OCI-LY7 (cell line): Measurements from ENCODE around the gene MYH6. TPM values are rescaled to one million over a fixed set of nuclear protein-coding genes. Genes with fewer than 3 reads are reported as not detected.

Experiments
- BruUV-seq: library from RNA; stranded (reverse); fragments of 400-500 nt; replicated peaks from 2 replicates; lab custom pipeline; 2021; lab: Mats Ljungman, UMichigan
- CTCF ChIA-PET: fragments of 300-600 bp; sonication (Branson Sonifier 250); formaldehyde crosslinking; loops from one replicate; lab custom pipeline; 2022; ENCODE audit warnings: antibody characterized with exemption; ENCODE audit not compliant: unreplicated experiment; lab: Charles Lee
- POLR2A ChIA-PET: fragments of 300-600 bp; sonication (Branson Sonifier 250); formaldehyde crosslinking; loops from one replicate; lab custom pipeline; 2022; ENCODE audit warnings: antibody characterized with exemption; lab: Charles Lee
- DNase-seq: peaks from one replicate; pipeline ENCODE4 v3.0.0-alpha.2; 2015; ENCODE audit warnings: low spot score
- H2AFZ ChIP-seq: fragments of 200-600 bp; sonication (generic), shearing (Covaris generic); 2 replicates; pipeline ENCODE4 v1.6.1; 2014; ENCODE audit warnings: mild to moderate bottlenecking, antibody characterized with exemption, low read length, moderate library complexity
- H3K27ac ChIP-seq: fragments of 200-600 bp; sonication (generic); 2 replicates; pipeline ENCODE4 v1.5.1; 2014; ENCODE audit warnings: mixed run types, low read depth, mild to moderate bottlenecking, moderate library complexity, low read length, inconsistent platforms; ENCODE audit not compliant: poor library complexity, severe bottlenecking
- H3K36me3 ChIP-seq: fragments of 200-600 bp; sonication (generic); 2 replicates; pipeline ENCODE4 v1.6.1; 2014; ENCODE audit warnings: mild to moderate bottlenecking, antibody characterized with exemption, low read length, moderate library complexity, mixed read lengths; ENCODE audit not compliant: insufficient read depth
- H3K4me1 ChIP-seq: fragments of 200-600 bp; sonication (generic); 2 replicates; pipeline ENCODE4 v1.5.1; 2014; ENCODE audit warnings: mild to moderate bottlenecking, low read length; ENCODE audit not compliant: insufficient read depth, poor library complexity, severe bottlenecking
- H3K4me2 ChIP-seq: fragments of 200-600 bp; sonication (generic); 2 replicates; pipeline ENCODE4 v1.6.1; 2014; ENCODE audit warnings: mild to moderate bottlenecking, low read length
- H3K4me3 ChIP-seq: fragments of 200-600 bp; sonication (generic); 2 replicates; pipeline ENCODE4 v1.5.1; 2014; ENCODE audit warnings: mild to moderate bottlenecking, low read depth, low read length; ENCODE audit not compliant: poor library complexity, severe bottlenecking
- H3K79me2 ChIP-seq: fragments of 200-600 bp; sonication (generic); 2 replicates; pipeline ENCODE4 v1.6.1; 2016; ENCODE audit warnings: low read depth, mild to moderate bottlenecking, low read length, moderate library complexity, mixed read lengths; ENCODE audit not compliant: insufficient read depth
- H3K9me2 ChIP-seq: fragments of 200-600 bp; sonication (generic); 2 replicates; pipeline ENCODE4 v1.6.1; 2016; ENCODE audit warnings: mild to moderate bottlenecking, low read length, mixed read lengths; ENCODE audit not compliant: insufficient read depth
- H3K9me3 ChIP-seq: fragments of 200-600 bp; sonication (generic); 2 replicates; pipeline ENCODE4 v1.6.1; 2014; ENCODE audit warnings: mild to moderate bottlenecking, mixed run types, low read length, mixed read lengths
- H4K20me1 ChIP-seq: fragments of 200-600 bp; sonication (generic); 2 replicates; pipeline ENCODE4 v1.6.1; 2014; ENCODE audit warnings: mild to moderate bottlenecking, antibody characterized with exemption, low read length, moderate library complexity, mixed read lengths; ENCODE audit not compliant: insufficient read depth
- EZH2phosphoT487 ChIP-seq: fragments of 200-600 bp; sonication (generic); IDR thresholded peaks from 2 replicates; pipeline ENCODE4 v1.6.1; 2018; ENCODE audit warnings: low read depth, borderline replicate concordance, mild to moderate bottlenecking, mixed run types, antibody characterized with exemption, low read length, moderate library complexity, mixed read lengths
- intact Hi-C: fragments of 100-400 bp; cut with micrococcal nuclease; formaldehyde crosslinking; loops from one replicate; pipeline ENCODE4 v1.10.0; 2022; ENCODE audit not compliant: unreplicated experiment
- total RNA-seq, 2 experiments: library from RNA; depleted of rRNA in 1 of 2; stranded (reverse); fragments of >200 nt in 1 of 2; shearing (Covaris generic) in 1 of 2; gene quantifications; 2 replicates each; pipeline ENCODE4 v1.2.3, GENCODE V29; 2014 to 2022
- TF ChIP-seq, protein P1 (sequence below): fragments of 200-600 bp; sonication (generic); conservative IDR thresholded peaks from 2 replicates; pipeline ENCODE4 v1.5.1; 2014; ENCODE audit warnings: mild to moderate bottlenecking, antibody characterized with exemption, low read length, moderate library complexity, mixed read lengths

MYH6 gene
- total RNA-seq, 2 experiments from 2014 or later, result not detected

DNA sequence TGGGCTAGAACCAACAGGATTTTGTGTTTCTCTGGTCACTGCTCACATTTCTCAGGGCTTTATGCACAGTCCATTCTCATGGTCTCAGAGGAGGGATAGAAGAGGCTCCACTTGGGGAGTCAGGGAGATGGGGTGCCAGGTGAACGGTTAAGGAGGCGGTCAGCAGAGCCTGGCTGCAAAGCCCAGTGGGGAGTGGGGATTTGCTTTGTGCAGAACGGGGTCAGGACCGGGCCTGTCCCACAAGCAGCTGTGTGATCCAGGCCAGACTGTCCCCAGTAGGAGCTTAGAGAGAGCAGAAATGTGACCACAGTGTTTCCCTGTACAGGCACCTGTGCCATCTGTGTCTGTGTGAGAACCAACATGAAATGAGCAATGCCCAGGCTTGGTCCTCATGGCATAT lies 27.1 kb downstream of the MYH6 start:
- Histone ChIP-seq H3K4me1 (no peaks in the 10 kb centered on the region), H3K9me3 (no peaks in the 10 kb centered on the region), H3K79me2 (no peaks in the 10 kb centered on the region), H4K20me1 (no peaks in the 10 kb centered on the region), H3K27ac (no peak overlapping the region), H2AFZ (no peak overlapping the region), H3K36me3 (no peaks in the 10 kb centered on the region), H3K9me2 (no peaks in the 10 kb centered on the region), H3K4me2 (no peak overlapping the region), H3K4me3 (no peak overlapping the region)
- intact Hi-C loops, result loop anchor here (1.0 to 5.0 kb wide), 3 partner anchors 53 to 259 kb away; no protein-coding TSS in a partner anchor
- no peak for DNase-seq
- POLR2A ChIA-PET, result no interaction called here
- CTCF ChIA-PET, result interaction anchor here (0.6 to 1.1 kb wide), 2 partner anchors 58 to 74 kb away, joined by 3 to 4 read pairs; no protein-coding TSS in a partner anchor
- no TSS peak for BruUV-seq
- TF ChIP-seq EZH2phosphoT487, result no peak
- TF ChIP-seq, protein P1, sequence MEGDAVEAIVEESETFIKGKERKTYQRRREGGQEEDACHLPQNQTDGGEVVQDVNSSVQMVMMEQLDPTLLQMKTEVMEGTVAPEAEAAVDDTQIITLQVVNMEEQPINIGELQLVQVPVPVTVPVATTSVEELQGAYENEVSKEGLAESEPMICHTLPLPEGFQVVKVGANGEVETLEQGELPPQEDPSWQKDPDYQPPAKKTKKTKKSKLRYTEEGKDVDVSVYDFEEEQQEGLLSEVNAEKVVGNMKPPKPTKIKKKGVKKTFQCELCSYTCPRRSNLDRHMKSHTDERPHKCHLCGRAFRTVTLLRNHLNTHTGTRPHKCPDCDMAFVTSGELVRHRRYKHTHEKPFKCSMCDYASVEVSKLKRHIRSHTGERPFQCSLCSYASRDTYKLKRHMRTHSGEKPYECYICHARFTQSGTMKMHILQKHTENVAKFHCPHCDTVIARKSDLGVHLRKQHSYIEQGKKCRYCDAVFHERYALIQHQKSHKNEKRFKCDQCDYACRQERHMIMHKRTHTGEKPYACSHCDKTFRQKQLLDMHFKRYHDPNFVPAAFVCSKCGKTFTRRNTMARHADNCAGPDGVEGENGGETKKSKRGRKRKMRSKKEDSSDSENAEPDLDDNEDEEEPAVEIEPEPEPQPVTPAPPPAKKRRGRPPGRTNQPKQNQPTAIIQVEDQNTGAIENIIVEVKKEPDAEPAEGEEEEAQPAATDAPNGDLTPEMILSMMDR, result no peak

DNA sequence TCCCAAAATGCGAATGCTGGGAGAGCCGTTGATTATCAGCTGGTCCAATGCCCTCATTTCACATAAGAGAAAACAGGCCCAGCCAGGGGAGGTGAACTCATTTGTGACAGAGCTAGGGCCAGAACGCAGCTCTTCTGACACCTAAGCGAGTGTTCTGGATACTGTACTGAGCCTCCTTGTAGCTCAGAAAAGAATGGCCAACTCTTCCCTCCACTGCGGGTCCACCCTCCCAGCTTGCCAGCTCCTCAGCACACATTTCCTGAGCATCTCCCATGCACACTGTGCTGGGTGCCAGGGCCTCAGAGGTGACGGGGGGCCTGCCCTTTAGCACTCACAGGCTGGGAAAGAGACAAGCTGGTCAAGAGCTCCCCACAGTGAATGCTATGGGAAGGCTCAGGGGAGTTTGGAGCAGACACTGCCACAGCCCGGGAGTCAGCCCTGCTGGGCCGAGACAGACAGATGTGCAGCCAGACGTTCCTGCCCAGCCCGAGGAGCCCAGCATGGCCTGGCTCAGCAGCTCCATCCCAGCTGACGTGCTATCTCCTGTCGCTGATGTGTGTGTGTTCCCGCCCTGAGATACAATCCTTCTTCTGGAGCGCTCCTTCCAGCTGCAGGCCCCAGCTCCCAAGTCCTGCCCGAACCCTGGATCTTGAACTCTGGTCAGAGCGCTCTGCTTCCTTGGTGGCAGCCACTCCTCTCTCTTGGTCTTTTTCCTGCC lies 27.7 kb downstream of the MYH6 start:
- Histone ChIP-seq H3K9me2 (no peaks in the 10 kb centered on the region), H3K4me3 (no peak overlapping the region), H3K79me2 (no peaks in the 10 kb centered on the region), H3K36me3 (no peaks in the 10 kb centered on the region), H3K4me1 (no peaks in the 10 kb centered on the region), H3K4me2 (no peak overlapping the region), H4K20me1 (no peaks in the 10 kb centered on the region), H3K9me3 (no peaks in the 10 kb centered on the region), H2AFZ (no peak overlapping the region), H3K27ac (no peak overlapping the region)
- ChIA-PET CTCF (interaction anchor here (0.6 to 1.2 kb wide), 3 partner anchors 57 to 260 kb away, joined by 3 to 7 read pairs (median 4); no protein-coding TSS in a partner anchor), POLR2A (interaction anchor here (0.6 to 0.7 kb wide), 2 partner anchors 69 to 152 kb away, joined by 3 to 4 read pairs; no protein-coding TSS in a partner anchor)
- BruUV-seq, result no TSS peak
- no peak for TF ChIP-seq EZH2phosphoT487
- TF ChIP-seq, protein P1, result peak; percentile 10; the same call in 1 of the 2 replicates
- DNase-seq, result no peak
- intact Hi-C loops, result loop anchor here (1.0 to 5.0 kb wide), 3 partner anchors 52 to 258 kb away; no protein-coding TSS in a partner anchor
